HUDEP-2 (cell line): ENCODE results near the gene OR4D10.

Experiments
- DNase-seq, 76 experiments: peaks; one replicate each; lab custom pipeline; 2025; ENCODE audit not compliant: unreplicated experiment in 76 of 76; lab: John Stamatoyannopoulos, UW

The OR4D10 gene

GRCh38 chr11:59520741-59521140 is 47.6 kb downstream of the OR4D10 start:
- no peak for DNase-seq

GRCh38 chr11:59523541-59523940 is 50.4 kb downstream of the OR4D10 start:
- DNase-seq: peak in 5 of 76 experiments; percentile 1 to 15 (median 11)

GRCh38 chr11:59528711-59529110 is 55.6 kb downstream of the OR4D10 start:
- DNase-seq: no peak
